ENCODE measurements around the gene ITIH4.

DNA sequence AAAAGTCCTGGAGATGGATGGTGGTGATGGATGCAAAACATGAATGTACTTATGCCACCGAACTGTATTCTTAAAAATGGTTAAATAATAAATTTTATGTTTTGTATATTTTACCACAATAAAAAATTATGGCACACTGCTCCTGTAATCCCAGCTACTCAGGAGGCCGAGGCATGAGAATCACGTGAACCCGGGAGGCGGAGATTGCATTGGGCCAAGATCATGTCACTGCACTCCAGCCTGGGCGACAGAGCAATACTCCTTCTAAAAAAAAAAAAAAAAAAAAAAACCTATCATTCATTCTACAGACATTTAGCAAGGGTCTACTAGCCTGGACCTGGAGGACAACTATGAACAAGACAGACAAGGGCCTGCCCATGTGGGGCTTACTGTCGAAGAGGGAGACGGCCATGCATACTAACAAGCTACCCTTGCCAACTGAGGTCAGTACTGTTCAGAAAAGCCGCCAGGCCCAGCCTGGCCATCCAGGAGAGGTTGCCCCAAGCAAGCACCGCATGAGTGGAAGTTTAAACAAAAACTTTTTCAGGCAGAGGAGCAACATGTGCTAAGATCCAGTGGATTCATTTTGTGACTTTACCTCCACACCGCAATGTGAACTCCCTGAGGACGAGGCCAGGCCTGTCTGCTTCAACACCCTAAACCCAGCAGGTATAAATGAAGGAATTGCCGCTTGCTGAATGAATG is 57.0 kb downstream of the ITIH4 start:
- TF ChIP-seq, protein P1, sequence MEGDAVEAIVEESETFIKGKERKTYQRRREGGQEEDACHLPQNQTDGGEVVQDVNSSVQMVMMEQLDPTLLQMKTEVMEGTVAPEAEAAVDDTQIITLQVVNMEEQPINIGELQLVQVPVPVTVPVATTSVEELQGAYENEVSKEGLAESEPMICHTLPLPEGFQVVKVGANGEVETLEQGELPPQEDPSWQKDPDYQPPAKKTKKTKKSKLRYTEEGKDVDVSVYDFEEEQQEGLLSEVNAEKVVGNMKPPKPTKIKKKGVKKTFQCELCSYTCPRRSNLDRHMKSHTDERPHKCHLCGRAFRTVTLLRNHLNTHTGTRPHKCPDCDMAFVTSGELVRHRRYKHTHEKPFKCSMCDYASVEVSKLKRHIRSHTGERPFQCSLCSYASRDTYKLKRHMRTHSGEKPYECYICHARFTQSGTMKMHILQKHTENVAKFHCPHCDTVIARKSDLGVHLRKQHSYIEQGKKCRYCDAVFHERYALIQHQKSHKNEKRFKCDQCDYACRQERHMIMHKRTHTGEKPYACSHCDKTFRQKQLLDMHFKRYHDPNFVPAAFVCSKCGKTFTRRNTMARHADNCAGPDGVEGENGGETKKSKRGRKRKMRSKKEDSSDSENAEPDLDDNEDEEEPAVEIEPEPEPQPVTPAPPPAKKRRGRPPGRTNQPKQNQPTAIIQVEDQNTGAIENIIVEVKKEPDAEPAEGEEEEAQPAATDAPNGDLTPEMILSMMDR (conservative IDR thresholded peaks at IDR 0.05; ENCODE audit: low read depth, low read length), result no peak
- no peak for TF ChIP-seq EZH2 (IDR thresholded peaks at IDR 0.05; ENCODE audit: borderline replicate concordance, low read depth, low read length, poor library complexity, severe bottlenecking)
